Heart left ventricle (tissue), 13 donors: ENCODE measurements around the gene MINDY2.

Experiments used
- POLR2A ChIP-seq, 2 donors: fragments of 450-650 bp; IDR thresholded peaks; one replicate each; pipeline ENCODE4 v1.6.1; 2017; ENCODE audit warnings: antibody characterized with exemption in 2 of 2, mild to moderate bottlenecking in 2 of 2, moderate library complexity in 2 of 2
- TF ChIP-seq, protein P1 (sequence below), 12 donors: fragments of 200-600 bp; sonication (generic) in 4 of 12; IDR thresholded peaks; one replicate each; pipeline versions ENCODE4 v1.5.0 to v1.8.0; 2018 to 2022; ENCODE audit warnings: antibody characterized with exemption in 12 of 12, mild to moderate bottlenecking in 5 of 12
- donor health status: ischemic (EF 13 %, LVEDD 7.1; RV severe dilation, severe dysfunction).
- donor health status: DM: no; HTN: yes; CAD: no.
- donor health status: DM: no; HTN: no; CAD: no.
- donor health status: ischemic (EF 25% LVEDD 6.9; RV normal size, moderate dysfunction).
- donor health status: ischemic (EF 25% LVEDD 5.7; RV mildly dilated, moderate dysfunction).
- donor health status: ischemic (EF 35%, LVEDD 5.7; RV mildly dilated, moderate dysfunction).
- donor health status: nonischemic (EF 11% LVEDD 7.7; RV severe dilation, severe dysfunction).
- donor health status: DM: yes; HTN: yes; CAD: no.
- donor health status: PGD.
- donor health status: ischemic (EF 29% LVEDD 5.4; RV normal size, mild dysfunction).
- donor health status: nonischemic (EF 23%, LVEDD 6.1; RV moderate dilation, normal function).

DNA sequence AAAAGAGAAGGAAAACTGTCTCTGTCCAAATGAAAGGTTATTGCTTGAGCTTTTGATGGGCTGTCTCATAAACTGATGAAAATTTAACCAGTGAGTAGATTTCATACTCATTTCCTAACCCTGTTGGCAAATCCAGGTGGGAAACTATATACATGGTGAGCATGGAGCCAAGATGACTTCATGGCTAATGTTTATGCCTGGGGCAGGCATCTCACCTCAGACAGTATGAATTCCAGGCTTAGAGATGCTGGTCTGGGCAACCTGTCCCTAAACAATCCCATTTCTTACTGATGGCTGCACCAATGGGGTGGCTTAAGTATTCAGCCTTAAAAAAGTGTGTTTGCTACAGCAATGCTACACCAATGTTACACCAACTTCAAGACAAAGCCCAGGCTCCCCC is 104.2 kb downstream of the MINDY2 start:
- TF ChIP-seq POLR2A (IDR thresholded peaks at IDR 0.05) = no peak
- TF ChIP-seq, protein P1, sequence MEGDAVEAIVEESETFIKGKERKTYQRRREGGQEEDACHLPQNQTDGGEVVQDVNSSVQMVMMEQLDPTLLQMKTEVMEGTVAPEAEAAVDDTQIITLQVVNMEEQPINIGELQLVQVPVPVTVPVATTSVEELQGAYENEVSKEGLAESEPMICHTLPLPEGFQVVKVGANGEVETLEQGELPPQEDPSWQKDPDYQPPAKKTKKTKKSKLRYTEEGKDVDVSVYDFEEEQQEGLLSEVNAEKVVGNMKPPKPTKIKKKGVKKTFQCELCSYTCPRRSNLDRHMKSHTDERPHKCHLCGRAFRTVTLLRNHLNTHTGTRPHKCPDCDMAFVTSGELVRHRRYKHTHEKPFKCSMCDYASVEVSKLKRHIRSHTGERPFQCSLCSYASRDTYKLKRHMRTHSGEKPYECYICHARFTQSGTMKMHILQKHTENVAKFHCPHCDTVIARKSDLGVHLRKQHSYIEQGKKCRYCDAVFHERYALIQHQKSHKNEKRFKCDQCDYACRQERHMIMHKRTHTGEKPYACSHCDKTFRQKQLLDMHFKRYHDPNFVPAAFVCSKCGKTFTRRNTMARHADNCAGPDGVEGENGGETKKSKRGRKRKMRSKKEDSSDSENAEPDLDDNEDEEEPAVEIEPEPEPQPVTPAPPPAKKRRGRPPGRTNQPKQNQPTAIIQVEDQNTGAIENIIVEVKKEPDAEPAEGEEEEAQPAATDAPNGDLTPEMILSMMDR (IDR thresholded peaks at IDR 0.05) = no peak
